H1 (cell line): ENCODE measurements around the gene RORB. TPM values are rescaled to one million over a fixed set of nuclear protein-coding genes. Genes with fewer than 3 reads are reported as not detected.

Source experiments
- CTCF ChIA-PET: fragments of 300-600 bp; sonication (Branson Sonifier 250); formaldehyde crosslinking; loops from one replicate; lab custom pipeline; 2021; ENCODE audit not compliant: partially characterized antibody; lab: Charles Lee
- POLR2A ChIA-PET: fragments of 300-600 bp; sonication (Branson Sonifier 250); formaldehyde crosslinking; loops from one replicate; lab custom pipeline; 2021; ENCODE audit warnings: inconsistent platforms; ENCODE audit not compliant: partially characterized antibody; lab: Charles Lee
- DNase-seq, 2 experiments: peaks; one replicate each; pipeline versions ENCODE4 v3.0.0 to v3.0.0-alpha.2; 2010 to 2022; ENCODE audit warnings: low spot score in 2 of 2, low read depth in 1 of 2, mixed read lengths in 1 of 2
- FAIRE-seq: peaks from 2 replicates; lab custom pipeline; 2011; peaks lifted over from hg19 to GRCh38; lab: Jason Lieb, UNC
- H2AFZ ChIP-seq: 2 replicates; pipeline ENCODE4 v1.8.1; 2012; ENCODE audit warnings: low read length, inconsistent platforms
- H2AK5ac ChIP-seq: 2 replicates; pipeline ENCODE4 v1.6.1; 2013; ENCODE audit warnings: low read depth, low read length
- H2BK120ac ChIP-seq: replicated peaks from 2 replicates; pipeline ENCODE3; 2013; ENCODE audit warnings: low read depth, low read length, inconsistent platforms
- H2BK12ac ChIP-seq: 2 replicates; pipeline ENCODE4 v1.6.1; 2013; ENCODE audit warnings: low read depth, low read length
- H2BK15ac ChIP-seq: 2 replicates; pipeline ENCODE4 v1.6.1; 2013; ENCODE audit warnings: low read length
- H2BK20ac ChIP-seq: 2 replicates; pipeline ENCODE4 v1.6.1; 2013; ENCODE audit warnings: low read length
- H2BK5ac ChIP-seq: 2 replicates; pipeline ENCODE4 v1.6.1; 2013; ENCODE audit warnings: low read depth, low read length
- H3K14ac ChIP-seq: 2 replicates; pipeline ENCODE4 v1.6.1; 2013; ENCODE audit warnings: inconsistent platforms; ENCODE audit not compliant: insufficient read length
- H3K18ac ChIP-seq: 2 replicates; pipeline ENCODE4 v1.6.1; 2013; ENCODE audit warnings: low read length; ENCODE audit errors: extremely low read depth
- H3K23ac ChIP-seq: 2 replicates; pipeline ENCODE4 v1.6.1; 2013; ENCODE audit warnings: inconsistent platforms; ENCODE audit not compliant: insufficient read length
- H3K23me2 ChIP-seq: 2 replicates; pipeline ENCODE4 v1.6.1; 2013; ENCODE audit warnings: low read depth, low read length
- H3K27ac ChIP-seq: 2 replicates; pipeline ENCODE4 v1.6.1; 2011; ENCODE audit warnings: low read depth, low read length, inconsistent platforms
- H3K27me3 ChIP-seq, 4 experiments: replicated peaks in 1 of 4; 1 replicate in 1 of 4; 2 replicates in 3 of 4; pipeline versions ENCODE4 v1.6.1 to v1.8.1; 2011 to 2013; ENCODE audit warnings: low read length in 3 of 4, mild to moderate bottlenecking in 3 of 4, inconsistent platforms in 2 of 4, mixed read lengths in 2 of 4, moderate library complexity in 1 of 4; ENCODE audit not compliant: control insufficient read depth in 3 of 4, insufficient read depth in 3 of 4; ENCODE audit errors: extremely low read depth in 1 of 4
- H3K36me3 ChIP-seq, 4 experiments: 2 replicates each; pipeline versions ENCODE4 v1.6.1 to v1.8.1; 2011 to 2013; ENCODE audit warnings: mild to moderate bottlenecking in 4 of 4, low read length in 3 of 4, moderate library complexity in 2 of 4, control low read depth in 1 of 4, inconsistent platforms in 1 of 4; ENCODE audit not compliant: insufficient read depth in 4 of 4, control insufficient read depth in 2 of 4
- H3K4ac ChIP-seq: replicated peaks from 2 replicates; pipeline ENCODE3; 2013; ENCODE audit warnings: low read length, low read depth, mixed read lengths, inconsistent platforms; ENCODE audit not compliant: insufficient read length
- H3K4me1 ChIP-seq, 4 experiments: replicated peaks in 1 of 4; 1 replicate in 1 of 4; 2 replicates in 3 of 4; pipeline versions ENCODE4 v1.6.1 to v1.8.1; 2011 to 2013; ENCODE audit warnings: low read length in 3 of 4, inconsistent platforms in 2 of 4, mixed read lengths in 1 of 4; ENCODE audit not compliant: insufficient read depth in 4 of 4, control insufficient read depth in 3 of 4
- H3K4me2 ChIP-seq, 2 experiments: 2 replicates each; pipeline versions ENCODE4 v1.6.1 to v1.8.1; 2011 to 2013; ENCODE audit warnings: low read depth in 2 of 2, low read length in 2 of 2, control low read depth in 1 of 2, inconsistent platforms in 1 of 2, mild to moderate bottlenecking in 1 of 2; ENCODE audit not compliant: insufficient read depth in 1 of 2
- H3K4me3 ChIP-seq, 4 experiments: fragments of 200-600, 300-600 bp in 1 of 4; sonication (generic), shearing (Covaris generic), sonication (Bioruptor Twin) in 1 of 4; 2 replicates each; pipeline versions ENCODE4 v1.5.1 to v1.8.1; 2011 to 2016; ENCODE audit warnings: low read length in 4 of 4, low read depth in 3 of 4, control low read depth in 2 of 4, inconsistent platforms in 2 of 4, mild to moderate bottlenecking in 2 of 4, mixed read lengths in 1 of 4, moderate library complexity in 1 of 4; ENCODE audit not compliant: insufficient read depth in 2 of 4; ENCODE audit errors: extremely low read depth in 1 of 4
- H3K56ac ChIP-seq: replicated peaks from 2 replicates; pipeline ENCODE3; 2013; ENCODE audit warnings: low read depth, mild to moderate bottlenecking, mixed read lengths, low read length, inconsistent platforms; ENCODE audit not compliant: insufficient read length
- H3K79me1 ChIP-seq: 2 replicates; pipeline ENCODE4 v1.6.1; 2013; ENCODE audit warnings: low read depth, low read length, control low read depth
- H3K79me2 ChIP-seq, 2 experiments: 2 replicates each; pipeline versions ENCODE4 v1.6.1 to v1.8.1; 2012 to 2013; ENCODE audit warnings: low read length in 2 of 2, mild to moderate bottlenecking in 2 of 2, inconsistent platforms in 1 of 2; ENCODE audit not compliant: insufficient read depth in 2 of 2, control insufficient read depth in 1 of 2
- H3K9ac ChIP-seq, 4 experiments: replicated peaks in 1 of 4; 1 replicate in 1 of 4; 2 replicates in 3 of 4; pipeline versions ENCODE4 v1.6.1 to v1.8.1; 2011 to 2013; ENCODE audit warnings: low read depth in 3 of 4, low read length in 3 of 4, control low read depth in 2 of 4, mild to moderate bottlenecking in 2 of 4, moderate library complexity in 2 of 4, inconsistent platforms in 1 of 4; ENCODE audit errors: extremely low read depth in 1 of 4
- H3K9me3 ChIP-seq, 2 experiments: 2 replicates each; pipeline versions ENCODE4 v1.6.1 to v1.8.1; 2012 to 2013; ENCODE audit warnings: mild to moderate bottlenecking in 2 of 2, moderate library complexity in 2 of 2, control low read depth in 1 of 2, inconsistent platforms in 1 of 2, low read depth in 1 of 2, low read length in 1 of 2, mixed read lengths in 1 of 2; ENCODE audit not compliant: insufficient read depth in 2 of 2
- H4K20me1 ChIP-seq, 2 experiments: replicated peaks in 1 of 2; 2 replicates each; pipeline versions ENCODE3 to v1.8.1; 2011 to 2013; ENCODE audit warnings: inconsistent platforms in 2 of 2, low read length in 2 of 2, mild to moderate bottlenecking in 1 of 2; ENCODE audit not compliant: insufficient read depth in 2 of 2, control insufficient read depth in 1 of 2
- H4K5ac ChIP-seq: 2 replicates; pipeline ENCODE4 v1.6.1; 2013; ENCODE audit warnings: low read length, low read depth, mixed read lengths, inconsistent platforms; ENCODE audit not compliant: insufficient read length
- H4K8ac ChIP-seq: 2 replicates; pipeline ENCODE4 v1.8.0; 2013; ENCODE audit warnings: mild to moderate bottlenecking, moderate library complexity, low read length, inconsistent platforms; ENCODE audit not compliant: insufficient read depth; ENCODE audit errors: extremely low read depth
- H4K91ac ChIP-seq: replicated peaks from 2 replicates; pipeline ENCODE3; 2013; ENCODE audit warnings: low read length, mixed read lengths, inconsistent platforms; ENCODE audit not compliant: insufficient read length
- ASH2L ChIP-seq: fragments of 200-600, 300-600 bp; sonication (generic); IDR thresholded peaks from one replicate; pipeline ENCODE4 v1.7.1; 2017; ENCODE audit warnings: low read length
- BRCA1 ChIP-seq: IDR thresholded peaks from 2 replicates; pipeline ENCODE4 v1.6.1; 2012; ENCODE audit warnings: low read depth, low read length, improper control_type of control experiment
- EGR1 ChIP-seq: IDR thresholded peaks from 2 replicates; pipeline ENCODE4 v1.6.1; 2011; ENCODE audit warnings: low read depth, low read length, borderline replicate concordance
- GTF2F1 ChIP-seq: IDR thresholded peaks from 2 replicates; pipeline ENCODE4 v1.6.1; 2012; ENCODE audit warnings: low read depth, low read length, improper control_type of control experiment, borderline replicate concordance
- HDAC6 ChIP-seq: IDR thresholded peaks from one replicate; pipeline ENCODE4 v1.7.1; 2012; ENCODE audit warnings: low read depth, mild to moderate bottlenecking, inconsistent platforms, low read length, moderate library complexity
- JUND ChIP-seq: IDR thresholded peaks from 2 replicates; pipeline ENCODE4 v1.6.1; 2011; ENCODE audit warnings: mild to moderate bottlenecking, improper control_type of control experiment, low read length
- NRF1 ChIP-seq: IDR thresholded peaks from 2 replicates; pipeline ENCODE4 v1.6.1; 2011; ENCODE audit warnings: mild to moderate bottlenecking, low read depth, low read length, improper control_type of control experiment
- SIN3A ChIP-seq, 2 experiments: IDR thresholded peaks in 1 of 2; conservative IDR thresholded peaks in 1 of 2; 2 replicates each; pipeline ENCODE4 v1.6.1; 2011 to 2012; ENCODE audit warnings: low read length in 2 of 2, improper control_type of control experiment in 1 of 2, low read depth in 1 of 2, mild to moderate bottlenecking in 1 of 2
- SIRT6 ChIP-seq: IDR thresholded peaks from one replicate; pipeline ENCODE4 v1.7.1; 2012; ENCODE audit warnings: low read length, inconsistent platforms
- SP1 ChIP-seq: IDR thresholded peaks from 2 replicates; pipeline ENCODE4 v1.6.1; 2011; ENCODE audit warnings: low read depth, low read length
- SP2 ChIP-seq: IDR thresholded peaks from 2 replicates; pipeline ENCODE4 v1.6.1; 2012; ENCODE audit warnings: mild to moderate bottlenecking, low read length, inconsistent platforms
- TBP ChIP-seq: IDR thresholded peaks from 2 replicates; pipeline ENCODE4 v1.6.1; 2011; ENCODE audit warnings: low read depth, low read length, improper control_type of control experiment
- WGBS, 2 experiments: shearing (Covaris generic) in 1 of 2; methylation state at CpG; one replicate each; pipeline versions ENCODE4 v1.1.6 to v1.1.7; 2013 to 2015; ENCODE audit warnings: low lambda C conversion rate in 2 of 2, mixed read lengths in 2 of 2, inconsistent platforms in 1 of 2, low coverage in 1 of 2, missing lambda C conversion rate in 1 of 2; ENCODE audit not compliant: insufficient replicate concordance in 2 of 2, insufficient coverage in 1 of 2, insufficient read length in 1 of 2; ENCODE audit errors: extremely low coverage in 1 of 2, missing lambda C conversion rate in 1 of 2; 5-methylcytosine and 5-hydroxymethylcytosine counted together
- polyA plus RNA-seq, 7 experiments: library from polyadenylated mRNA; depleted of rRNA in 3 of 7; stranded (reverse) in 5 of 7; unstranded in 2 of 7; fragments of >200 nt in 5 of 7; fragments of 200-250 nt in 2 of 7; gene quantifications; 1 replicate in 5 of 7; 2 replicates in 1 of 7; 4 replicates in 1 of 7; pipeline versions ENCODE4 v1.2.1 to v1.2.3, GENCODE V29; 2011 to 2013; ENCODE audit warnings: missing spikeins in 2 of 7, mixed read lengths in 2 of 7
- total RNA-seq: library from RNA; stranded (reverse); fragmentation: NEBNext Ultra II Directional; extraction: Animal tissue kit (Norgen Biotek cat#: 25700); gene quantifications from 2 replicates; pipeline ENCODE4 v1.2.1, GENCODE V29; 2021
- TF ChIP-seq, protein P1 (sequence below): IDR thresholded peaks from 2 replicates; pipeline ENCODE4 v1.6.1; 2011; ENCODE audit warnings: low read length, improper control_type of control experiment

RORB gene
- total and polyA plus RNA-seq, 2 of the 8 experiments (the other 6 are each of a cell fraction or from before 2014, with no cell fraction given): 2.3 to 7.1 TPM

- H3K4me3 ChIP-seq: no peak overlapping the region
- POLR2A ChIA-PET: no interaction called here
- WGBS, 2 experiments: 91% methylated on average over 1 of the region's 1 CpG; no CpG with 5 or more reads in 1 of the 2 experiments
- TF ChIP-seq GTF2F1: no peak
- no peak for TF ChIP-seq NRF1
- no peak for TF ChIP-seq SIN3A (conservative IDR thresholded peaks at IDR 0.05 in 1 of 2, IDR thresholded peaks at IDR 0.05 in 1 of 2; ENCODE audit: low read depth in 1 of 2, low read length in 2 of 2)
- TF ChIP-seq EGR1: no peak
- TF ChIP-seq ASH2L: no peak
- no peak for TF ChIP-seq BRCA1
- TF ChIP-seq SP2: no peak
- TF ChIP-seq, protein P1, sequence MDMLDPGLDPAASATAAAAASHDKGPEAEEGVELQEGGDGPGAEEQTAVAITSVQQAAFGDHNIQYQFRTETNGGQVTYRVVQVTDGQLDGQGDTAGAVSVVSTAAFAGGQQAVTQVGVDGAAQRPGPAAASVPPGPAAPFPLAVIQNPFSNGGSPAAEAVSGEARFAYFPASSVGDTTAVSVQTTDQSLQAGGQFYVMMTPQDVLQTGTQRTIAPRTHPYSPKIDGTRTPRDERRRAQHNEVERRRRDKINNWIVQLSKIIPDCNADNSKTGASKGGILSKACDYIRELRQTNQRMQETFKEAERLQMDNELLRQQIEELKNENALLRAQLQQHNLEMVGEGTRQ: no peak
- TF ChIP-seq SP1: no peak
- no peak for TF ChIP-seq TBP
- no peak for TF ChIP-seq HDAC6
- TF ChIP-seq JUND: no peak
- TF ChIP-seq SIRT6: no peak
Measured at GRCh38 chr9:74719306-74719705, 222.2 kb downstream of the RORB start.

More at GRCh38 chr9:74719306-74719705, 222.2 kb downstream of the RORB start:
- Histone ChIP-seq H3K9ac (no peak overlapping the region), H2BK120ac (no peak overlapping the region), H2AFZ (no peak overlapping the region), H3K4ac (no peak overlapping the region), H4K8ac (no peak overlapping the region), H3K79me1 (no peaks in the 10 kb centered on the region), H2BK12ac (no peak overlapping the region), H3K4me1 (no peaks in the 10 kb centered on the region), H3K18ac (no peak overlapping the region), H2BK5ac (no peak overlapping the region), H3K9me3 (no peaks in the 10 kb centered on the region), H3K27me3 (no peaks in the 10 kb centered on the region), H3K36me3 (no peaks in the 10 kb centered on the region), H3K23ac (no peak overlapping the region), H3K27ac (no peak overlapping the region), H4K5ac (no peak overlapping the region), H3K14ac (no peak overlapping the region), H3K56ac (no peak overlapping the region), H3K79me2 (no peaks in the 10 kb centered on the region), H3K4me2 (no peak overlapping the region), H4K91ac (no peak overlapping the region), H2BK15ac (no peak overlapping the region), H2BK20ac (no peak overlapping the region), H2AK5ac (no peak overlapping the region), H4K20me1 (no peaks in the 10 kb centered on the region), H3K23me2 (no peaks in the 10 kb centered on the region; the same call in 1 of the 2 replicates)
- FAIRE-seq (no peak), DNase-seq (no peak)
- CTCF ChIA-PET: no interaction called here
